Trophoblast cell (in vitro differentiated cells and primary cell): ENCODE results near the gene COMMD3.

Experiments used
- DNase-seq, 2 donors: peaks; one replicate each; pipeline ENCODE4 v3.0.0-alpha.2; 2016
- H2AFZ ChIP-seq: 2 replicates; pipeline ENCODE4 v1.6.1; 2013; ENCODE audit warnings: low read length, moderate library complexity, mild to moderate bottlenecking; ENCODE audit not compliant: insufficient read depth, poor library complexity
- H2AK5ac ChIP-seq: 2 replicates; pipeline ENCODE4 v1.6.1; 2013; ENCODE audit warnings: mild to moderate bottlenecking, low read length
- H2BK120ac ChIP-seq: 2 replicates; pipeline ENCODE4 v1.6.1; 2013; ENCODE audit warnings: low read length, mild to moderate bottlenecking, moderate library complexity; ENCODE audit not compliant: insufficient read depth, poor library complexity
- H2BK12ac ChIP-seq: 2 replicates; pipeline ENCODE4 v1.6.1; 2013; ENCODE audit warnings: mild to moderate bottlenecking, low read length, moderate library complexity
- H2BK5ac ChIP-seq: 2 replicates; pipeline ENCODE4 v1.6.1; 2013; ENCODE audit warnings: low read length, low read depth, moderate library complexity, mild to moderate bottlenecking; ENCODE audit not compliant: poor library complexity
- H3K14ac ChIP-seq: 2 replicates; pipeline ENCODE4 v1.6.1; 2013; ENCODE audit warnings: mild to moderate bottlenecking, low read length
- H3K18ac ChIP-seq: 2 replicates; pipeline ENCODE4 v1.6.1; 2013; ENCODE audit warnings: mild to moderate bottlenecking, low read length
- H3K23ac ChIP-seq: 2 replicates; pipeline ENCODE4 v1.6.1; 2013; ENCODE audit warnings: low read length
- H3K27ac ChIP-seq: 2 replicates; pipeline ENCODE4 v1.5.1; 2013; ENCODE audit warnings: low read depth, mild to moderate bottlenecking, inconsistent platforms, low read length, moderate library complexity
- H3K27me3 ChIP-seq: 2 replicates; pipeline ENCODE4 v1.6.1; 2013; ENCODE audit warnings: inconsistent platforms, mild to moderate bottlenecking, low read length, moderate library complexity; ENCODE audit not compliant: insufficient read depth
- H3K36me3 ChIP-seq, 2 experiments: 1 replicate in 1 of 2; 2 replicates in 1 of 2; pipeline ENCODE4 v1.6.1; 2013; ENCODE audit warnings: low read length in 2 of 2, mild to moderate bottlenecking in 2 of 2, moderate library complexity in 1 of 2; ENCODE audit not compliant: insufficient read depth in 2 of 2, control insufficient read depth in 1 of 2
- H3K4ac ChIP-seq: 2 replicates; pipeline ENCODE4 v1.6.1; 2013; ENCODE audit warnings: low read depth, mild to moderate bottlenecking, low read length, moderate library complexity
- H3K4me1 ChIP-seq, 2 experiments: 1 replicate in 1 of 2; 2 replicates in 1 of 2; pipeline ENCODE4 v1.6.1; 2013; ENCODE audit warnings: low read length in 2 of 2, mild to moderate bottlenecking in 2 of 2, moderate library complexity in 1 of 2; ENCODE audit not compliant: insufficient read depth in 2 of 2, control insufficient read depth in 1 of 2
- H3K4me2 ChIP-seq: 2 replicates; pipeline ENCODE4 v1.6.1; 2013; ENCODE audit warnings: inconsistent platforms, mild to moderate bottlenecking, low read length, moderate library complexity
- H3K4me3 ChIP-seq: 2 replicates; pipeline ENCODE4 v1.5.1; 2013; ENCODE audit warnings: mild to moderate bottlenecking, low read depth, low read length, inconsistent platforms
- H3K79me1 ChIP-seq: one replicate; pipeline ENCODE4 v1.6.1; 2013; ENCODE audit warnings: low read length
- H3K79me2 ChIP-seq: 2 replicates; pipeline ENCODE4 v1.6.1; 2013; ENCODE audit warnings: low read length, mild to moderate bottlenecking; ENCODE audit not compliant: control insufficient read depth, insufficient read depth, poor library complexity
- H3K9ac ChIP-seq: 2 replicates; pipeline ENCODE4 v1.6.1; 2013; ENCODE audit warnings: mild to moderate bottlenecking, low read length
- H3K9me3 ChIP-seq: 2 replicates; pipeline ENCODE4 v1.6.1; 2013; ENCODE audit warnings: low read depth, mild to moderate bottlenecking, control low read depth, inconsistent platforms, low read length; ENCODE audit not compliant: insufficient read depth
- H4K12ac ChIP-seq: 2 replicates; pipeline ENCODE4 v1.6.1; 2013; ENCODE audit warnings: low read depth, mild to moderate bottlenecking, low read length, moderate library complexity
- H4K8ac ChIP-seq: 2 replicates; pipeline ENCODE4 v1.6.1; 2013; ENCODE audit warnings: low read depth, mild to moderate bottlenecking, low read length, moderate library complexity
- H4K91ac ChIP-seq: one replicate; pipeline ENCODE4 v1.6.1; 2013; ENCODE audit warnings: low read depth, mild to moderate bottlenecking, low read length, moderate library complexity
- WGBS: extraction: QIAGEN DNeasy Blood & Tissue Kit; methylation state at CpG from one replicate; pipeline ENCODE4 v1.1.7; 2013; ENCODE audit warnings: missing lambda C conversion rate; ENCODE audit not compliant: insufficient read length, insufficient coverage; ENCODE audit errors: extremely low coverage; 5-methylcytosine and 5-hydroxymethylcytosine counted together

Gene COMMD3

DNA sequence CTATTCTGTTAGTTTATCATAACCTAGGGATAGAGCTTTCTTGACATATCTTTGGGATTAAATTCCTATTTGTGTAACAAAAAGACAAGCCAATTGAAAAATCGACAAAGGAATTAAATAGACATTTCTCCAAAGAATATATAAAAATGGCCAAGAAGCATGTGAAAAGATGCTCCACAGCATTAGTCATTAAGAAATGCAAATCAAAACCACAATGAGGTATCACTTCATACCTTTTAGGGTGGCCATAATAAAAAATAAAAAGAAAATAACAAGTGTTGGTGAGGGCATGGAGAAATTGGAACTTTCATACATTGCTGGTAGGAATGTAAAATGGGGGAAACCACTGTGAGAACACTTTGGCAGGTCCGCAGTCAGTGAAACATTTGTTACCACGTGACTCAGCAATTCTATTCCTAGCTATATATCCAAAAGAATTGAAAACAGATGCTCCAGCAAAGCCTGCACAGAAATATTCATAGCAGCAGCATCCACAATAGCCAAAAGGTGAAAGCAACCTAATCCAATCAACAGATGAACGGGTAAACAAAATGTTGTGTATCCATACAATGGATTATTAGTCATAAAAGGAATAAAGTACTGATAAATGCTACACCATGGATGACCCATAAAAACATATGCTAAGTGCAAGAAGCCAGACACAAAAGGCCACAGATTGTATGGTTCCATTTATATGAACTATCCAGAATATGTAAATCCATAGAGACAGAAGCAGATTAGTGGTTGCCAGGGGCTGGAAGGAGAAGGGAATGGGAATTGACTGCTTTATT lies 49.7 kb downstream of the COMMD3 start:
- H4K12ac ChIP-seq = no peak overlapping the region

GRCh38 chr10:22366435-22366703 lies 50.2 kb downstream of the COMMD3 start:
- H3K23ac ChIP-seq = no peak overlapping the region
- no peaks in the 10 kb centered on the region for H3K79me1 ChIP-seq
- H2AK5ac ChIP-seq = no peak overlapping the region
- no peak overlapping the region for H3K14ac ChIP-seq
- H3K4me1 ChIP-seq = no peaks in the 10 kb centered on the region
- no peak overlapping the region for H4K91ac ChIP-seq
- no peaks in the 10 kb centered on the region for H3K27me3 ChIP-seq
- H3K9ac ChIP-seq = no peak overlapping the region
- no peak overlapping the region for H3K4me3 ChIP-seq
- H2BK5ac ChIP-seq = no peak overlapping the region
- no peaks in the 10 kb centered on the region for H3K79me2 ChIP-seq
- H2AFZ ChIP-seq = no peak overlapping the region
- H3K36me3 ChIP-seq = no peaks in the 10 kb centered on the region
- H4K12ac ChIP-seq = no peak overlapping the region
- no peak overlapping the region for H2BK120ac ChIP-seq
- no peak overlapping the region for H3K18ac ChIP-seq
- H4K8ac ChIP-seq = no peak overlapping the region
- no peak overlapping the region for H2BK12ac ChIP-seq
- DNase-seq = no peak
- H3K9me3 ChIP-seq = no peaks in the 10 kb centered on the region
- H3K27ac ChIP-seq = no peak overlapping the region
- H3K4ac ChIP-seq = no peak overlapping the region
- H3K4me2 ChIP-seq = no peak overlapping the region

More for the DNA sequence above, 49.7 kb downstream of the COMMD3 start:
- Histone ChIP-seq H2BK5ac (no peak overlapping the region), H3K4ac (no peak overlapping the region), H3K18ac (no peak overlapping the region), H3K4me2 (no peak overlapping the region), H3K4me1 (no peaks in the 10 kb centered on the region), H3K27ac (no peak overlapping the region), H2AK5ac (no peak overlapping the region), H3K4me3 (no peak overlapping the region), H4K91ac (no peak overlapping the region), H4K8ac (no peak overlapping the region), H3K14ac (no peak overlapping the region), H2BK12ac (no peak overlapping the region), H2AFZ (no peak overlapping the region), H3K36me3 (no peaks in the 10 kb centered on the region), H3K23ac (no peak overlapping the region), H3K9ac (no peak overlapping the region), H2BK120ac (no peak overlapping the region), H3K9me3 (no peaks in the 10 kb centered on the region), H3K27me3 (no peaks in the 10 kb centered on the region), H3K79me2 (no peaks in the 10 kb centered on the region), H3K79me1 (no peaks in the 10 kb centered on the region)
- WGBS = no CpG with 5 or more reads among the region's 4 CpGs
- DNase-seq = no peak

GRCh38 chr10:22366771-22367170 lies 50.6 kb downstream of the COMMD3 start:
- Histone ChIP-seq H3K4ac (no peak overlapping the region), H2AFZ (no peak overlapping the region), H3K9ac (no peak overlapping the region), H3K79me2 (no peaks in the 10 kb centered on the region), H2AK5ac (no peak overlapping the region), H2BK120ac (no peak overlapping the region), H4K12ac (no peak overlapping the region), H2BK12ac (no peak overlapping the region), H3K4me2 (no peak overlapping the region), H3K18ac (no peak overlapping the region), H3K14ac (no peak overlapping the region), H4K91ac (no peak overlapping the region), H4K8ac (no peak overlapping the region), H3K4me3 (no peak overlapping the region), H3K9me3 (no peaks in the 10 kb centered on the region), H2BK5ac (no peak overlapping the region), H3K23ac (no peak overlapping the region), H3K27me3 (no peaks in the 10 kb centered on the region), H3K4me1 (no peaks in the 10 kb centered on the region), H3K79me1 (no peaks in the 10 kb centered on the region), H3K27ac (no peak overlapping the region), H3K36me3 (no peaks in the 10 kb centered on the region)
- no peak for DNase-seq
- no CpG with 5 or more reads among the region's 2 CpGs for WGBS

- H2BK5ac ChIP-seq = no peak overlapping the region
- H3K4ac ChIP-seq = no peak overlapping the region
- H3K36me3 ChIP-seq = no peaks in the 10 kb centered on the region
- no peak overlapping the region for H2BK120ac ChIP-seq
- no peak overlapping the region for H3K9ac ChIP-seq
- no peak overlapping the region for H3K27ac ChIP-seq
- DNase-seq = no peak
- no peak overlapping the region for H2AFZ ChIP-seq
- H3K79me1 ChIP-seq = no peaks in the 10 kb centered on the region
- H4K91ac ChIP-seq = no peak overlapping the region
- H3K4me3 ChIP-seq = no peak overlapping the region
- H3K14ac ChIP-seq = no peak overlapping the region
- no peak overlapping the region for H2BK12ac ChIP-seq
- no CpG with 5 or more reads among the region's 1 CpG for WGBS
- no peak overlapping the region for H2AK5ac ChIP-seq
- H3K4me1 ChIP-seq = no peaks in the 10 kb centered on the region
- no peaks in the 10 kb centered on the region for H3K79me2 ChIP-seq
- no peak overlapping the region for H3K18ac ChIP-seq
- H3K27me3 ChIP-seq = no peaks in the 10 kb centered on the region
- H3K9me3 ChIP-seq = no peaks in the 10 kb centered on the region
- no peak overlapping the region for H3K4me2 ChIP-seq
- no peak overlapping the region for H4K12ac ChIP-seq
- H3K23ac ChIP-seq = no peak overlapping the region
- H4K8ac ChIP-seq = no peak overlapping the region
Measured at GRCh38 chr10:22367471-22367870, 51.3 kb downstream of the COMMD3 start.
